HepG2 (cell line): ENCODE results near the gene ZDHHC8. TPM values are rescaled to one million over a fixed set of nuclear protein-coding genes. Genes with fewer than 3 reads are reported as not detected.

ENCODE experiments used
- ATAC-seq: fragments of 200-7000 bp; cut with Tn5 transposase; 3 replicates; pipeline ENCODE4 v1.9.1; 2020; ENCODE audit warnings: mild to moderate bottlenecking, moderate library complexity
- BruUV-seq: library from RNA; stranded (reverse); fragments of 400-500 nt; replicated peaks from 2 replicates; lab custom pipeline; 2021; lab: Mats Ljungman, UMichigan
- CTCF ChIA-PET: fragments of 300-600 bp; formaldehyde crosslinking; extraction: SDS; loops from one replicate; lab custom pipeline; 2021; ENCODE audit warnings: low total read pairs, inconsistent platforms, low intra/inter-chr PET ratio; lab: Yijun Ruan, JAX
- POLR2A ChIA-PET: fragments of 350-600 bp; sonication (Branson Sonifier 250); formaldehyde crosslinking; loops from one replicate; lab custom pipeline; 2020; ENCODE audit warnings: antibody characterized with exemption, inconsistent platforms; lab: Yijun Ruan, JAX
- DNase-seq: peaks from one replicate; pipeline ENCODE4 v3.0.0-alpha.2; 2015; ENCODE audit warnings: low spot score
- FAIRE-seq: peaks from 3 replicates; lab custom pipeline; 2011; peaks lifted over from hg19 to GRCh38; lab: Jason Lieb, UNC
- H2AFZ ChIP-seq: one replicate; pipeline ENCODE4 v1.6.1; 2011; ENCODE audit warnings: low read length, inconsistent platforms
- H3K27ac ChIP-seq: fragments of 300-600 bp; 3 replicates; pipeline ENCODE4 v1.8.0; 2011; ENCODE audit warnings: mixed run types, mild to moderate bottlenecking, mixed read lengths, low read length, inconsistent platforms; ENCODE audit not compliant: insufficient read depth; ENCODE audit errors: extremely low read length
- H3K27me3 ChIP-seq, 2 experiments: fragments of 200-600 bp in 1 of 2; 2 replicates in 1 of 2; 3 replicates in 1 of 2; pipeline versions ENCODE4 v1.6.0 to v1.8.0; 2011; ENCODE audit warnings: low read length in 2 of 2, mild to moderate bottlenecking in 2 of 2, moderate library complexity in 2 of 2, inconsistent platforms in 1 of 2; ENCODE audit not compliant: insufficient read depth in 2 of 2, control insufficient read depth in 1 of 2
- H3K36me3 ChIP-seq, 2 experiments: fragments of 200-600 bp in 1 of 2; replicated peaks in 1 of 2; 2 replicates in 1 of 2; 3 replicates in 1 of 2; pipeline versions ENCODE4 v1.5.1 to v1.8.0; 2011; ENCODE audit warnings: low read length in 2 of 2, inconsistent platforms in 1 of 2; ENCODE audit not compliant: insufficient read depth in 2 of 2, control insufficient read depth in 1 of 2
- H3K4me1 ChIP-seq: 2 replicates; pipeline ENCODE4 v1.5.1; 2012; ENCODE audit warnings: low read length, inconsistent platforms; ENCODE audit not compliant: insufficient read depth
- H3K4me2 ChIP-seq: 2 replicates; pipeline ENCODE4 v1.6.0; 2011; ENCODE audit warnings: low read depth, low read length, inconsistent platforms
- H3K4me3 ChIP-seq, 3 experiments: fragments of 200-600 bp in 1 of 3; sonication (generic), shearing (Covaris generic) in 1 of 3; replicated peaks in 1 of 3; 2 replicates each; pipeline ENCODE4 v1.5.1; 2011 to 2016; ENCODE audit warnings: low read length in 3 of 3, inconsistent platforms in 2 of 3, low read depth in 2 of 3, mild to moderate bottlenecking in 2 of 3, control low read depth in 1 of 3, mixed read lengths in 1 of 3; ENCODE audit not compliant: insufficient read depth in 1 of 3
- H3K79me2 ChIP-seq: one replicate; pipeline ENCODE4 v1.6.1; 2011; ENCODE audit warnings: low read length, inconsistent platforms; ENCODE audit not compliant: insufficient read depth
- H3K9ac ChIP-seq: 2 replicates; pipeline ENCODE4 v1.6.0; 2011; ENCODE audit warnings: mild to moderate bottlenecking, low read depth, low read length, inconsistent platforms; ENCODE audit not compliant: insufficient read depth
- H3K9me3 ChIP-seq: 2 replicates; pipeline ENCODE4 v1.5.1; 2012; ENCODE audit warnings: mild to moderate bottlenecking, low read length
- H4K20me1 ChIP-seq: 2 replicates; pipeline ENCODE4 v1.6.0; 2011; ENCODE audit warnings: inconsistent platforms, mild to moderate bottlenecking, low read length, moderate library complexity; ENCODE audit not compliant: insufficient read depth
- ATF1 ChIP-seq: IDR thresholded peaks from 2 replicates; pipeline ENCODE4 v1.6.1; 2016; ENCODE audit warnings: mild to moderate bottlenecking, control low read depth
- BCL6 ChIP-seq: IDR thresholded peaks from 2 replicates; pipeline ENCODE4 v1.6.1; 2016; ENCODE audit warnings: missing genetic modification reagents, missing compliant biosample characterization
- EEA1 ChIP-seq: sonication (generic); formaldehyde crosslinking; IDR thresholded peaks from 2 replicates; pipeline ENCODE4 v1.5.1; 2020; ENCODE audit warnings: mild to moderate bottlenecking, missing genetic modification reagents, borderline replicate concordance
- FUBP1 ChIP-seq: sonication (generic); formaldehyde crosslinking; IDR thresholded peaks from 2 replicates; pipeline ENCODE4 v1.5.1; 2020; ENCODE audit warnings: missing genetic modification reagents, mild to moderate bottlenecking, borderline replicate concordance
- HNF4A ChIP-seq: sonication (generic); formaldehyde crosslinking; IDR thresholded peaks from 2 replicates; pipeline ENCODE4 v1.4.0; 2020; ENCODE audit warnings: missing genetic modification reagents
- HOXA3 ChIP-seq: sonication (generic); formaldehyde crosslinking; IDR thresholded peaks from 2 replicates; pipeline ENCODE4 v1.5.0; 2020; ENCODE audit warnings: missing genetic modification reagents
- ISX ChIP-seq: sonication (generic); formaldehyde crosslinking; conservative IDR thresholded peaks from 2 replicates; pipeline ENCODE4 v1.5.0; 2020; ENCODE audit warnings: missing genetic modification reagents
- KLF9 ChIP-seq: IDR thresholded peaks from 2 replicates; pipeline ENCODE4 v1.6.1; 2016; ENCODE audit warnings: low read depth
- PHF21A ChIP-seq: sonication (generic); formaldehyde crosslinking; IDR thresholded peaks from 2 replicates; pipeline ENCODE4 v1.5.0; 2020; ENCODE audit warnings: mild to moderate bottlenecking, missing genetic modification reagents
- TBL1XR1 ChIP-seq: fragments of 150-350 bp; IDR thresholded peaks from 2 replicates; pipeline ENCODE4 v1.6.1; 2014; ENCODE audit warnings: borderline replicate concordance, low read length; ENCODE audit not compliant: partially characterized antibody
- U2AF1 ChIP-seq: fragments of 200-400 bp; formaldehyde crosslinking; optimal IDR thresholded peaks from 2 replicates; pipeline ENCODE3; 2017; ENCODE audit warnings: mild to moderate bottlenecking, low read depth, low read length
- ZBTB1 ChIP-seq: sonication (generic); formaldehyde crosslinking; IDR thresholded peaks from 2 replicates; pipeline ENCODE4 v1.4.0; 2020; ENCODE audit warnings: missing genetic modification reagents, borderline replicate concordance
- ZNF143 ChIP-seq: sonication (generic); formaldehyde crosslinking; IDR thresholded peaks from 2 replicates; pipeline ENCODE4 v1.4.0; 2020; ENCODE audit warnings: missing genetic modification reagents
- ZNF879 ChIP-seq: sonication (generic); formaldehyde crosslinking; IDR thresholded peaks from 2 replicates; pipeline ENCODE4 v1.8.1; 2023; ENCODE audit warnings: missing genetic modification reagents
- WGBS: methylation state at CpG from one replicate; pipeline ENCODE4 v1.1.6; 2017; ENCODE audit warnings: low lambda C conversion rate; 5-methylcytosine and 5-hydroxymethylcytosine counted together
- in situ Hi-C: cut with HindIII; loops from 2 replicates; pipeline ENCODE4 v1.10.0; 2017; ENCODE audit warnings: low pct_unique_long_range_greater_than_20kb; ENCODE audit not compliant: extremely low pct_ligation_motif_present
- intact Hi-C: fragments of 100-400 bp; cut with micrococcal nuclease; formaldehyde crosslinking; loops from one replicate; pipeline ENCODE4 v1.10.0; 2022; ENCODE audit not compliant: unreplicated experiment
- polyA plus RNA-seq, 8 experiments: library from polyadenylated mRNA; depleted of rRNA in 3 of 8; stranded (reverse) in 7 of 8; unstranded in 1 of 8; fragments of >200 nt; fragmentation: Illumina TruSeq in 4 of 8; extraction: Trizol in 4 of 8; gene quantifications; 2 replicates each; pipeline versions ENCODE4 v1.2.1 to v1.2.3, GENCODE V29; 2011 to 2016; ENCODE audit warnings: low read depth in 4 of 8, missing spikeins in 1 of 8, mixed read lengths in 1 of 8; ENCODE audit not compliant: insufficient read depth in 1 of 8
- total RNA-seq, 5 experiments: library from RNA; depleted of rRNA; stranded (reverse); fragments of >200 nt; fragmentation: Illumina TruSeq; extraction: Trizol; gene quantifications; 2 replicates each; pipeline ENCODE4 v1.2.3, GENCODE V29; 2016; ENCODE audit warnings: low read depth in 1 of 5
- TF ChIP-seq, protein P1 (sequence below): sonication (generic); formaldehyde crosslinking; IDR thresholded peaks from 2 replicates; pipeline ENCODE4 v1.9.0; 2021; ENCODE audit warnings: missing genetic modification reagents, mild to moderate bottlenecking, borderline replicate concordance
- TF ChIP-seq, protein P2 (sequence below): conservative IDR thresholded peaks from 2 replicates; pipeline ENCODE4 v1.6.1; 2018; ENCODE audit warnings: missing genetic modification reagents
- TF ChIP-seq, protein P3 (sequence below): sonication (generic); formaldehyde crosslinking; IDR thresholded peaks from 2 replicates; pipeline ENCODE4 v1.8.0; 2022; ENCODE audit warnings: mild to moderate bottlenecking, missing genetic modification reagents, moderate library complexity

Gene ZDHHC8
- total and polyA plus RNA-seq, 2 of the 13 experiments (the other 11 are each of a cell fraction or from before 2014, with no cell fraction given): 7.5 to 21.3 TPM

GRCh38 chr22:20085651-20086050, 46.0 kb upstream of the ZDHHC8 start (continued):
- TF ChIP-seq, protein P1, sequence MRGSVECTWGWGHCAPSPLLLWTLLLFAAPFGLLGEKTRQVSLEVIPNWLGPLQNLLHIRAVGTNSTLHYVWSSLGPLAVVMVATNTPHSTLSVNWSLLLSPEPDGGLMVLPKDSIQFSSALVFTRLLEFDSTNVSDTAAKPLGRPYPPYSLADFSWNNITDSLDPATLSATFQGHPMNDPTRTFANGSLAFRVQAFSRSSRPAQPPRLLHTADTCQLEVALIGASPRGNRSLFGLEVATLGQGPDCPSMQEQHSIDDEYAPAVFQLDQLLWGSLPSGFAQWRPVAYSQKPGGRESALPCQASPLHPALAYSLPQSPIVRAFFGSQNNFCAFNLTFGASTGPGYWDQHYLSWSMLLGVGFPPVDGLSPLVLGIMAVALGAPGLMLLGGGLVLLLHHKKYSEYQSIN (CRISPR knock-in tag): no peak
- TF ChIP-seq TBL1XR1 (no peak), ZNF143 (CRISPR knock-in tag) (no peak), BCL6 (CRISPR knock-in tag) (no peak), KLF9 (CRISPR knock-in tag) (no peak), ZNF879 (CRISPR knock-in tag) (no peak), U2AF1 (no peak), ISX (CRISPR knock-in tag) (no peak), HNF4A (CRISPR knock-in tag) (no peak), ZBTB1 (CRISPR knock-in tag) (no peak)
- TF ChIP-seq, protein P2, sequence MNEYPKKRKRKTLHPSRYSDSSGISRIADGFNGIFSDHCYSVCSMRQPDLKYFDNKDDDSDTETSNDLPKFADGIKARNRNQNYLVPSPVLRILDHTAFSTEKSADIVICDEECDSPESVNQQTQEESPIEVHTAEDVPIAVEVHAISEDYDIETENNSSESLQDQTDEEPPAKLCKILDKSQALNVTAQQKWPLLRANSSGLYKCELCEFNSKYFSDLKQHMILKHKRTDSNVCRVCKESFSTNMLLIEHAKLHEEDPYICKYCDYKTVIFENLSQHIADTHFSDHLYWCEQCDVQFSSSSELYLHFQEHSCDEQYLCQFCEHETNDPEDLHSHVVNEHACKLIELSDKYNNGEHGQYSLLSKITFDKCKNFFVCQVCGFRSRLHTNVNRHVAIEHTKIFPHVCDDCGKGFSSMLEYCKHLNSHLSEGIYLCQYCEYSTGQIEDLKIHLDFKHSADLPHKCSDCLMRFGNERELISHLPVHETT (CRISPR knock-in tag): no peak

DNA sequence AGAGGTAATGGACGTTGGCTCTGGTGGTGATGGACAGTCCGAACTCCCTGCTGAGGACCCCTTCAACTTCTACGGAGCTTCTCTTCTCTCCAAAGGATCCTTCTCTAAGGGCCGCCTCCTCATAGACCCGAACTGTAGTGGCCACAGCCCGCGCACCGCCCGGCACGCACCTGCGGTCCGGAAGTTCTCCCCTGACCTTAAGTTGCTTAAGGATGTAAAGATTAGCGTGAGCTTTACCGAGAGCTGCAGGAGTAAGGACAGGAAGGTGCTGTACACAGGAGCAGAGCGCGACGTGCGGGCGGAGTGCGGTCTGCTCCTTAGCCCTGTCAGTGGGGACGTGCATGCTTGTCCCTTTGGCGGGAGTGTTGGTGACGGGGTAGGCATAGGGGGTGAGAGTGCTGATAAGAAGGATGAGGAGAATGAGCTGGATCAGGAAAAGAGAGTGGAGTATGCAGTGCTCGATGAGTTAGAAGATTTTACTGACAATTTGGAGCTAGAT, 45.5 kb upstream of the ZDHHC8 start:
- Histone ChIP-seq H3K36me3 (peaks cover 50 to 65% of the 10 kb centered on the region in 2 experiments), H3K4me2 (no peak overlapping the region)
- CTCF ChIA-PET: no interaction called here
- TF ChIP-seq, protein P3, sequence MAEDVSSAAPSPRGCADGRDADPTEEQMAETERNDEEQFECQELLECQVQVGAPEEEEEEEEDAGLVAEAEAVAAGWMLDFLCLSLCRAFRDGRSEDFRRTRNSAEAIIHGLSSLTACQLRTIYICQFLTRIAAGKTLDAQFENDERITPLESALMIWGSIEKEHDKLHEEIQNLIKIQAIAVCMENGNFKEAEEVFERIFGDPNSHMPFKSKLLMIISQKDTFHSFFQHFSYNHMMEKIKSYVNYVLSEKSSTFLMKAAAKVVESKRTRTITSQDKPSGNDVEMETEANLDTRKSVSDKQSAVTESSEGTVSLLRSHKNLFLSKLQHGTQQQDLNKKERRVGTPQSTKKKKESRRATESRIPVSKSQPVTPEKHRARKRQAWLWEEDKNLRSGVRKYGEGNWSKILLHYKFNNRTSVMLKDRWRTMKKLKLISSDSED (CRISPR knock-in tag): no peak
- TF ChIP-seq FUBP1 (CRISPR knock-in tag) (no peak), HOXA3 (CRISPR knock-in tag) (no peak), PHF21A (CRISPR knock-in tag) (no peak), ATF1 (CRISPR knock-in tag) (no peak), EEA1 (CRISPR knock-in tag) (no peak)

More for the DNA sequence above, 45.5 kb upstream of the ZDHHC8 start:
- H3K27me3 ChIP-seq: no peaks in the 10 kb centered on the region; a peak in 1 of 5 replicates
- POLR2A ChIA-PET: interaction anchor here (0.7 kb wide), 1 partner anchor 31 kb away, joined by 3 read pairs; the partner anchor contains the start of gene TRMT2A
- H3K79me2 ChIP-seq: peaks cover 57% of the 10 kb centered on the region
- 95% methylated on average over 24 of the region's 24 CpGs for WGBS
- peaks cover 45% of the 10 kb centered on the region for H3K4me1 ChIP-seq
- peaks cover 15% of the 10 kb centered on the region; the same call in 1 of the 2 replicates for H4K20me1 ChIP-seq
- no peak overlapping the region for H2AFZ ChIP-seq
- in situ Hi-C loops (no loop called here), intact Hi-C loops (no loop called here)
- no peak overlapping the region for H3K27ac ChIP-seq
- ATAC-seq (no peak), DNase-seq (no peak), FAIRE-seq (no peak)
- no peak overlapping the region for H3K9ac ChIP-seq
- no peaks in the 10 kb centered on the region for H3K9me3 ChIP-seq
- no peak overlapping the region for H3K4me3 ChIP-seq
- no TSS peak for BruUV-seq
